Measurements from ENCODE around the gene BBX. TPM values are rescaled to one million over a fixed set of nuclear protein-coding genes. Genes with fewer than 3 reads are reported as not detected.

Gene BBX
- total and polyA plus RNA-seq, 2 of the 4 experiments (the other 2 are of a cell fraction): 13.6 to 107 TPM

GRCh38 chr3:107791027-107791426 is 268.3 kb downstream of the BBX start:
- Histone ChIP-seq H3K27me3 (ENCODE audit: control insufficient read depth, insufficient read depth, low read length) (no peaks in the 10 kb centered on the region), H2BK120ac (ENCODE audit: low read depth, low read length) (no peak overlapping the region), H2BK20ac (ENCODE audit: low read depth, low read length) (no peak overlapping the region), H3K4me1 (ENCODE audit: control insufficient read depth, insufficient read depth, low read length) (no peaks in the 10 kb centered on the region), H3K23ac (ENCODE audit: low read depth, low read length) (no peak overlapping the region), H4K91ac (ENCODE audit: insufficient read depth, low read depth, low read length) (no peak overlapping the region), H3K18ac (ENCODE audit: low read depth, low read length) (no peak overlapping the region), H4K20me1 (ENCODE audit: insufficient read depth, low read length) (no peaks in the 10 kb centered on the region), H3K79me1 (ENCODE audit: low read depth in 1 of 2, low read length in 2 of 2) (no peaks in the 10 kb centered on the region), H2BK5ac (ENCODE audit: low read depth, low read length, poor library complexity, severe bottlenecking) (no peak overlapping the region), H3K4me3 (ENCODE audit: insufficient read depth, low read depth, low read length) (no peak overlapping the region), H3K56ac (ENCODE audit: extremely low read depth, insufficient read depth, low read length) (no peak overlapping the region), H3K27ac (ENCODE audit: insufficient read depth, low read length) (no peak overlapping the region), H2AK5ac (ENCODE audit: low read depth, low read length) (no peak overlapping the region), H3K14ac (replicated peaks; ENCODE audit: low read depth, low read length) (no peak overlapping the region), H3K36me3 (ENCODE audit: control insufficient read depth, insufficient read depth, low read length) (peaks cover 16% of the 10 kb centered on the region), H3K9ac (ENCODE audit: low read depth, low read length) (no peak overlapping the region), H2AK9ac (replicated peaks; ENCODE audit: low read depth, low read length, poor library complexity) (no peak overlapping the region), H3K9me3 (ENCODE audit: control insufficient read depth, insufficient read depth, low read length) (no peaks in the 10 kb centered on the region), H3K4me2 (ENCODE audit: low read depth, low read length) (no peak overlapping the region), H2BK15ac (ENCODE audit: low read depth, low read length) (no peak overlapping the region), H3K9me1 (ENCODE audit: insufficient read depth, low read length) (peaks cover 2% of the 10 kb centered on the region; the same call in 1 of the 2 replicates), H4K5ac (ENCODE audit: low read depth, low read length) (no peak overlapping the region), H4K8ac (ENCODE audit: low read depth in 2 of 2, low read length in 2 of 2) (no peak overlapping the region), H2AFZ (replicated peaks; ENCODE audit: low read length, poor library complexity) (no peak overlapping the region), H3K4ac (ENCODE audit: low read depth, low read length) (no peak overlapping the region)
- dilution Hi-C loops (cut with HindIII; ENCODE audit: low sequenced_read_pairs, unreplicated experiment): no loop called here
- ChIA-PET POLR2A (ENCODE audit: unreplicated experiment) (no interaction called here), CTCF (no interaction called here)
- no TSS peak for BruUV-seq (replicated peaks)
- intact Hi-C loops (cut with micrococcal nuclease): no loop called here
- DNase-seq (no peak), ATAC-seq (ENCODE audit: low read depth) (no peak)
- TF ChIP-seq CTCF (conservative IDR thresholded peaks at IDR 0.05; ENCODE audit: low read depth, low read length) (no peak), MAFK (IDR thresholded peaks at IDR 0.05; ENCODE audit: low read depth, low read length) (no peak), BHLHE40 (IDR thresholded peaks at IDR 0.05; ENCODE audit: low read depth, low read length) (no peak), RCOR1 (IDR thresholded peaks at IDR 0.05; ENCODE audit: insufficient replicate concordance, low read length) (no peak), SMC3 (IDR thresholded peaks at IDR 0.05; ENCODE audit: low read depth, low read length) (no peak), RFX5 (IDR thresholded peaks at IDR 0.05; ENCODE audit: low read depth, low read length) (no peak), POLR2A (IDR thresholded peaks at IDR 0.05; ENCODE audit: low read depth, low read length) (no peak), MAZ (IDR thresholded peaks at IDR 0.05; ENCODE audit: borderline replicate concordance, low read depth, low read length) (no peak), RAD21 (IDR thresholded peaks at IDR 0.05; ENCODE audit: low read length) (no peak), USF2 (IDR thresholded peaks at IDR 0.05; ENCODE audit: low read depth, low read length) (no peak), ELK1 (IDR thresholded peaks at IDR 0.05; ENCODE audit: borderline replicate concordance, low read depth, low read length) (no peak), NFE2L2 (IDR thresholded peaks at IDR 0.05; ENCODE audit: low read depth, low read length) (no peak), FOS (IDR thresholded peaks at IDR 0.05; ENCODE audit: low read depth, low read length) (no peak), CEBPB (IDR thresholded peaks at IDR 0.05; ENCODE audit: low read depth, low read length) (no peak)
- WGBS, 2 experiments (ENCODE audit: extremely low coverage in 2 of 2, insufficient read length in 1 of 2): no CpG with 5 or more reads among the region's 1 CpG
- in situ Hi-C loops (cut with MboI; ENCODE audit: low sequenced_read_pairs): no loop called here

Data from IMR-90 (cell line).